A549 (cell line): ENCODE measurements around the gene CABP2. TPM values are rescaled to one million over a fixed set of nuclear protein-coding genes. Genes with fewer than 3 reads are reported as not detected.
A peak's percentile ranks its signal among the peaks of the same experiment; 100 is the strongest.

Experiments
- ATAC-seq, 2 experiments: fragments of 200-7000 bp in 1 of 2; fragments of >200 bp in 1 of 2; cut with Nextera tagmentation in 1 of 2; cut with Tn5 transposase in 1 of 2; 3 replicates each; pipeline versions ENCODE4 v1.8.0 to v1.9.1; 2018 to 2020; ENCODE audit warnings: mild to moderate bottlenecking in 1 of 2, moderate library complexity in 1 of 2
- CTCF ChIA-PET: fragments of 300-600 bp; sonication (Branson Sonifier 250); formaldehyde crosslinking; extraction: SDS; loops from one replicate; lab custom pipeline; 2021; ENCODE audit warnings: antibody characterized with exemption, inconsistent platforms; lab: Yijun Ruan, JAX
- POLR2A ChIA-PET: fragments of 350-600 bp; formaldehyde crosslinking; extraction: SDS; loops from one replicate; lab custom pipeline; 2021; ENCODE audit warnings: antibody characterized with exemption, inconsistent platforms; lab: Yijun Ruan, JAX
- DNase-seq, 2 experiments: peaks; one replicate each; pipeline versions ENCODE4 v3.0.0 to v3.0.0-alpha.2; 2011 to 2016; ENCODE audit warnings: low read depth in 1 of 2, low spot score in 1 of 2
- FAIRE-seq: peaks from 2 replicates; lab custom pipeline; 2011; peaks lifted over from hg19 to GRCh38; lab: Jason Lieb, UNC
- H3K27ac ChIP-seq, 2 experiments: fragments of >200 bp; sonication (Bioruptor Twin); formaldehyde crosslinking; 3 replicates each; pipeline ENCODE4 v1.5.1; 2016 to 2017
- H3K4me1 ChIP-seq: fragments of >200 bp; sonication (Bioruptor Twin); formaldehyde crosslinking; 3 replicates; pipeline ENCODE4 v1.6.1; 2016
- H3K4me2 ChIP-seq: fragments of >200 bp; sonication (Bioruptor Twin); formaldehyde crosslinking; 3 replicates; pipeline ENCODE4 v1.6.1; 2016
- H3K4me3 ChIP-seq: fragments of >200 bp; sonication (Bioruptor Twin); formaldehyde crosslinking; 3 replicates; pipeline ENCODE4 v1.5.1; 2016
- H3K9me3 ChIP-seq: fragments of >200 bp; sonication (Bioruptor Twin); formaldehyde crosslinking; 3 replicates; pipeline ENCODE4 v1.6.1; 2016
- EHMT2 ChIP-seq: fragments of 200-600 bp; sonication (generic); IDR thresholded peaks from 2 replicates; pipeline ENCODE4 v1.6.1; 2016; ENCODE audit warnings: antibody characterized with exemption, low read depth, mild to moderate bottlenecking, moderate library complexity
- FOSB ChIP-seq: fragments of 250-450 bp; sonication (Bioruptor Pico); IDR thresholded peaks from 2 replicates; pipeline ENCODE4 v1.5.0; 2020; ENCODE audit warnings: mild to moderate bottlenecking, moderate library complexity
- HES2 ChIP-seq: fragments of >200 bp; sonication (Bioruptor Twin); formaldehyde crosslinking; IDR thresholded peaks from 2 replicates; pipeline ENCODE4 v1.6.1; 2016
- HMGXB4 ChIP-seq: fragments of 250-450 bp; sonication (Bioruptor Pico); IDR thresholded peaks from 2 replicates; pipeline ENCODE4 v1.5.0; 2021; ENCODE audit warnings: mild to moderate bottlenecking, moderate library complexity, borderline replicate concordance
- HOXA7 ChIP-seq: fragments of 250-450 bp; sonication (Bioruptor Pico); IDR thresholded peaks from 2 replicates; pipeline ENCODE4 v1.5.0; 2020; ENCODE audit warnings: mild to moderate bottlenecking, moderate library complexity
- JUN ChIP-seq, 2 experiments: fragments of >200 bp; sonication (Bioruptor Twin); formaldehyde crosslinking; IDR thresholded peaks; 2 replicates in 1 of 2; 3 replicates in 1 of 2; pipeline ENCODE4 v1.6.1; 2016 to 2017
- KDM5A ChIP-seq: fragments of 200-600 bp; sonication (generic); IDR thresholded peaks from 2 replicates; pipeline ENCODE4 v1.6.1; 2016; ENCODE audit warnings: antibody characterized with exemption, mild to moderate bottlenecking
- MAZ ChIP-seq: fragments of 150-350 bp; IDR thresholded peaks from 2 replicates; pipeline ENCODE4 v1.6.1; 2014; ENCODE audit warnings: antibody characterized with exemption, low read depth, low read length, borderline replicate concordance
- MYC ChIP-seq: IDR thresholded peaks from 2 replicates; pipeline ENCODE4 v1.6.1; 2012; ENCODE audit warnings: mild to moderate bottlenecking, inconsistent platforms, low read length, improper control_type of control experiment, borderline replicate concordance
- NFE2L2 ChIP-seq: fragments of 150-350 bp; conservative IDR thresholded peaks from 2 replicates; pipeline ENCODE4 v1.6.1; 2014; ENCODE audit warnings: low read length
- PHF8 ChIP-seq: fragments of 200-600 bp; sonication (generic); IDR thresholded peaks from 2 replicates; pipeline ENCODE4 v1.6.1; 2016; ENCODE audit warnings: low read depth, mild to moderate bottlenecking, antibody characterized with exemption, moderate library complexity, borderline replicate concordance
- RNF2 ChIP-seq: fragments of 200-600 bp; sonication (generic); IDR thresholded peaks from 2 replicates; pipeline ENCODE4 v1.6.1; 2016; ENCODE audit warnings: low read depth, mild to moderate bottlenecking, antibody characterized with exemption, moderate library complexity, borderline replicate concordance
- SMC3 ChIP-seq: fragments of >200 bp; sonication (Bioruptor Twin); formaldehyde crosslinking; IDR thresholded peaks from 3 replicates; pipeline ENCODE4 v1.6.1; 2018; ENCODE audit warnings: inconsistent platforms
- TFCP2L1 ChIP-seq: fragments of 250-450 bp; sonication (Bioruptor Pico); IDR thresholded peaks from 2 replicates; pipeline ENCODE4 v1.5.0; 2021; ENCODE audit warnings: mild to moderate bottlenecking
- ZC3H11A ChIP-seq: fragments of 450-650 bp; IDR thresholded peaks from 2 replicates; pipeline ENCODE4 v1.6.1; 2014; ENCODE audit warnings: antibody characterized with exemption, mild to moderate bottlenecking
- ZFP36 ChIP-seq: fragments of 450-650 bp; IDR thresholded peaks from 2 replicates; pipeline ENCODE4 v1.6.1; 2014; ENCODE audit warnings: borderline replicate concordance; ENCODE audit not compliant: partially characterized antibody
- WGBS: methylation state at CpG from one replicate; pipeline ENCODE4 v1.1.6; 2017; ENCODE audit errors: missing lambda C conversion rate; 5-methylcytosine and 5-hydroxymethylcytosine counted together
- polyA plus RNA-seq, 4 experiments: library from polyadenylated mRNA; depleted of rRNA in 3 of 4; stranded (reverse); fragments of >200 nt; fragmentation: RNase III in 1 of 4; extraction: RNeasy Plus Mini Kit Qiagen cat#74134 plus additional on column Dnase treatment in 1 of 4; gene quantifications; 2 replicates in 3 of 4; 3 replicates in 1 of 4; pipeline ENCODE4 v1.2.3, GENCODE V29; 2011 to 2017
- TF ChIP-seq, protein P1 (sequence below): IDR thresholded peaks from 2 replicates; pipeline ENCODE4 v1.6.1; 2012
- TF ChIP-seq, protein P2 (sequence below): fragments of 150-350 bp; IDR thresholded peaks from 2 replicates; pipeline ENCODE4 v1.6.1; 2014; ENCODE audit warnings: low read depth, mild to moderate bottlenecking, low read length

The CABP2 gene
- polyA plus RNA-seq, 2 of the 4 experiments (the other 2 are of a cell fraction): not detected

GRCh38 chr11:67504950-67505581 lies 18.2 kb downstream of the CABP2 start, which contains the start of gene PITPNM1:
Gene PITPNM1 (minus strand): TSS chr11:67505363. CDS start chr11:67504180, 1,183 bp downstream.
- Histone ChIP-seq H3K4me3 (peak within 1 kb of the TSS; percentile 76), H3K27ac (peak within 1 kb of the TSS; percentile 87 to 97), H3K4me1 (peaks cover 34% of the 10 kb centered on the region), H3K4me2 (peak within 1 kb of the TSS; percentile 85), H3K9me3 (no peaks in the 10 kb centered on the region)
- TF ChIP-seq, protein P1, sequence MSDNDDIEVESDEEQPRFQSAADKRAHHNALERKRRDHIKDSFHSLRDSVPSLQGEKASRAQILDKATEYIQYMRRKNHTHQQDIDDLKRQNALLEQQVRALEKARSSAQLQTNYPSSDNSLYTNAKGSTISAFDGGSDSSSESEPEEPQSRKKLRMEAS: 0 out of 2 replicates have a peak, but pooled peaks have one; percentile 2
- TF ChIP-seq NFE2L2: no peak
- TF ChIP-seq RNF2: 0 out of 2 replicates have a peak, but pooled peaks have one; percentile 1
- FAIRE-seq: no peak
- peak; percentile 62 for DNase-seq
- POLR2A ChIA-PET: interaction anchor here (1.3 to 1.7 kb wide), 2 partner anchors 78 to 103 kb away, joined by 5 to 6 read pairs; partner anchors contain the start of genes GSTP1 and PPP1CA
- WGBS: 0% methylated on average over 1 of the region's 58 CpGs
- CTCF ChIA-PET: interaction anchor here (0.6 to 2.3 kb wide), 8 partner anchors 17 to 152 kb away, joined by 3 to 8 read pairs (median 3); partner anchors contain the start of genes POLD4, PPP1CA and RAD9A
- ATAC-seq: peak; percentile 20 to 22

GRCh38 chr11:67504005-67504949 lies 19.0 kb downstream of the CABP2 start:
- 6% methylated on average over 21 of the region's 101 CpGs for WGBS
- no peak for FAIRE-seq
- no peak for TF ChIP-seq EHMT2
- TF ChIP-seq ZC3H11A: no peak
- TF ChIP-seq TFCP2L1 (CRISPR knock-in tag): peak; percentile 75; the same call in 1 of the 2 replicates
- TF ChIP-seq KDM5A: no peak
- no peak for TF ChIP-seq MYC
- TF ChIP-seq HMGXB4: no peak
- TF ChIP-seq HES2: no peak
- 0 out of 2 replicates have a peak, but pooled peaks have one; percentile 12 for TF ChIP-seq FOSB (CRISPR knock-in tag)
- TF ChIP-seq, protein P2, sequence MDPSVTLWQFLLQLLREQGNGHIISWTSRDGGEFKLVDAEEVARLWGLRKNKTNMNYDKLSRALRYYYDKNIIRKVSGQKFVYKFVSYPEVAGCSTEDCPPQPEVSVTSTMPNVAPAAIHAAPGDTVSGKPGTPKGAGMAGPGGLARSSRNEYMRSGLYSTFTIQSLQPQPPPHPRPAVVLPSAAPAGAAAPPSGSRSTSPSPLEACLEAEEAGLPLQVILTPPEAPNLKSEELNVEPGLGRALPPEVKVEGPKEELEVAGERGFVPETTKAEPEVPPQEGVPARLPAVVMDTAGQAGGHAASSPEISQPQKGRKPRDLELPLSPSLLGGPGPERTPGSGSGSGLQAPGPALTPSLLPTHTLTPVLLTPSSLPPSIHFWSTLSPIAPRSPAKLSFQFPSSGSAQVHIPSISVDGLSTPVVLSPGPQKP: no peak
- no peak for TF ChIP-seq MAZ
- no peak for TF ChIP-seq JUN (IDR thresholded peaks at IDR 0.05)
- no peak for TF ChIP-seq SMC3
- TF ChIP-seq PHF8: no peak
- TF ChIP-seq RNF2: 0 out of 2 replicates have a peak, but pooled peaks have one; percentile 56
- TF ChIP-seq HOXA7 (CRISPR knock-in tag): no peak
- TF ChIP-seq ZFP36: no peak
- Histone ChIP-seq H3K4me2 (peak overlapping the region; percentile 85), H3K9me3 (no peaks in the 10 kb centered on the region), H3K4me3 (peak overlapping the region; percentile 76), H3K27ac (peak overlapping the region; percentile 87 to 97), H3K4me1 (peaks cover 33% of the 10 kb centered on the region)
- DNase-seq: peak in 1 of 2 experiments; percentile 32
- ATAC-seq: no peak
- CTCF ChIA-PET: interaction anchor here (2.3 kb wide), 1 partner anchor 112 kb away, joined by 8 read pairs; the partner anchor contains the start of gene RAD9A
- POLR2A ChIA-PET: interaction anchor here (1.7 kb wide), 1 partner anchor 102 kb away, joined by 6 read pairs; the partner anchor contains the start of gene PPP1CA
